ENCODE data around the gene MYOT.

The MYOT gene

GRCh38 chr5:137867664-137868063 lies at the start of gene MYOT:
Gene MYOT (plus strand): TSS chr5:137867860. CDS start chr5:137870652, 2,792 bp downstream.
- TF ChIP-seq CTCF (conservative IDR thresholded peaks at IDR 0.05): no peak

GRCh38 chr5:137819766-137820165 lies 47.9 kb upstream of the MYOT start:
- no peak overlapping the region for H3K27ac ChIP-seq
- TF ChIP-seq CTCF (conservative IDR thresholded peaks at IDR 0.05): no peak

More at GRCh38 chr5:137867664-137868063, at the start of gene MYOT:
- H3K27ac ChIP-seq: no peak within 1 kb of the TSS

- peak; percentile 93 for TF ChIP-seq CTCF (conservative IDR thresholded peaks at IDR 0.05)
- no peak overlapping the region; the same call in 1 of the 2 replicates for H3K27ac ChIP-seq
Observed at GRCh38 chr5:137822158-137822764, 45.4 kb upstream of the MYOT start.

GRCh38 chr5:137822984-137823383 lies 44.7 kb upstream of the MYOT start:
- H3K27ac ChIP-seq: no peak overlapping the region
- TF ChIP-seq CTCF (conservative IDR thresholded peaks at IDR 0.05): no peak

GRCh38 chr5:137825165-137825564 lies 42.5 kb upstream of the MYOT start:
- TF ChIP-seq CTCF (conservative IDR thresholded peaks at IDR 0.05): no peak
- no peak overlapping the region for H3K27ac ChIP-seq

- H3K27ac ChIP-seq: no peak overlapping the region
- TF ChIP-seq CTCF (conservative IDR thresholded peaks at IDR 0.05): no peak
Observed at GRCh38 chr5:137826067-137826466, 41.6 kb upstream of the MYOT start.

- no peak for TF ChIP-seq CTCF (conservative IDR thresholded peaks at IDR 0.05)
- no peak overlapping the region for H3K27ac ChIP-seq
Observed at GRCh38 chr5:137828180-137828579, 39.5 kb upstream of the MYOT start.

All from VCaP (cell line).